DND-41 (cell line): ENCODE measurements around the gene SLC22A1.

Experiments used
- CTCF ChIP-seq: IDR thresholded peaks from 2 replicates; pipeline ENCODE4 v1.5.1; 2012; ENCODE audit warnings: borderline replicate concordance, low read length, moderate library complexity, mild to moderate bottlenecking; ENCODE audit not compliant: poor library complexity, severe bottlenecking; ENCODE audit errors: extremely low read depth
- EZH2 ChIP-seq: IDR thresholded peaks from 3 replicates; pipeline ENCODE4 v1.6.1; 2012; ENCODE audit warnings: borderline replicate concordance, low read depth, mild to moderate bottlenecking, moderate library complexity, low read length, inconsistent platforms; ENCODE audit not compliant: severe bottlenecking

GRCh38 chr6:160203522-160203921, 81.9 kb downstream of the SLC22A1 start:
- no peak for TF ChIP-seq CTCF
- no peak for TF ChIP-seq EZH2
